H1 (cell line): ENCODE results near the gene SHISA6. TPM values are rescaled to one million over a fixed set of nuclear protein-coding genes. Genes with fewer than 3 reads are reported as not detected.

Experiments used
- ASH2L ChIP-seq: fragments of 200-600, 300-600 bp; sonication (generic); IDR thresholded peaks from one replicate; pipeline ENCODE4 v1.7.1; 2017; ENCODE audit warnings: low read length
- BACH1 ChIP-seq: IDR thresholded peaks from 2 replicates; pipeline ENCODE4 v1.6.1; 2012; ENCODE audit warnings: low read length, improper control_type of control experiment
- CHD1 ChIP-seq: IDR thresholded peaks from 2 replicates; pipeline ENCODE4 v1.6.1; 2012; ENCODE audit warnings: low read depth, low read length, improper control_type of control experiment
- CTBP2 ChIP-seq: IDR thresholded peaks from 2 replicates; pipeline ENCODE4 v1.7.0; 2011; ENCODE audit warnings: borderline replicate concordance, mild to moderate bottlenecking, moderate library complexity, mixed read lengths, low read length; ENCODE audit not compliant: insufficient read depth, insufficient read length
- FOSL1 ChIP-seq: IDR thresholded peaks from 2 replicates; pipeline ENCODE4 v1.6.1; 2011; ENCODE audit warnings: mild to moderate bottlenecking, low read depth, low read length, moderate library complexity; ENCODE audit not compliant: insufficient read depth
- GABPA ChIP-seq: IDR thresholded peaks from 2 replicates; pipeline ENCODE4 v1.6.1; 2011; ENCODE audit warnings: mild to moderate bottlenecking, low read length, moderate library complexity, borderline replicate concordance; ENCODE audit not compliant: insufficient read depth
- KDM5A ChIP-seq: fragments of 200-600 bp; IDR thresholded peaks from 2 replicates; pipeline ENCODE4 v1.7.1; 2012; ENCODE audit warnings: mild to moderate bottlenecking, low read length, inconsistent platforms, mixed read lengths
- NANOG ChIP-seq: IDR thresholded peaks from 2 replicates; pipeline ENCODE4 v1.6.1; 2011; ENCODE audit warnings: low read length, low read depth, mild to moderate bottlenecking, inconsistent platforms; ENCODE audit not compliant: insufficient read depth, poor library complexity, severe bottlenecking
- POLR2AphosphoS5 ChIP-seq: IDR thresholded peaks from 2 replicates; pipeline ENCODE4 v1.6.1; 2011; ENCODE audit warnings: low read depth, low read length
- RBBP5 ChIP-seq: IDR thresholded peaks from 2 replicates; pipeline ENCODE4 v1.7.1; 2012; ENCODE audit warnings: low read depth, mild to moderate bottlenecking, inconsistent platforms, low read length, moderate library complexity, borderline replicate concordance
- SIX5 ChIP-seq: IDR thresholded peaks from 2 replicates; pipeline ENCODE4 v1.6.1; 2011; ENCODE audit warnings: mild to moderate bottlenecking, low read depth, low read length
- SP2 ChIP-seq: IDR thresholded peaks from 2 replicates; pipeline ENCODE4 v1.6.1; 2012; ENCODE audit warnings: mild to moderate bottlenecking, low read length, inconsistent platforms
- TBP ChIP-seq: IDR thresholded peaks from 2 replicates; pipeline ENCODE4 v1.6.1; 2011; ENCODE audit warnings: low read depth, low read length, improper control_type of control experiment
- TCF12 ChIP-seq: IDR thresholded peaks from 2 replicates; pipeline ENCODE4 v1.6.1; 2011; ENCODE audit warnings: low read depth, mild to moderate bottlenecking, low read length
- polyA plus RNA-seq, 7 experiments: library from polyadenylated mRNA; depleted of rRNA in 3 of 7; stranded (reverse) in 5 of 7; unstranded in 2 of 7; fragments of >200 nt in 5 of 7; fragments of 200-250 nt in 2 of 7; gene quantifications; 1 replicate in 5 of 7; 2 replicates in 1 of 7; 4 replicates in 1 of 7; pipeline versions ENCODE4 v1.2.1 to v1.2.3, GENCODE V29; 2011 to 2013; ENCODE audit warnings: missing spikeins in 2 of 7, mixed read lengths in 2 of 7
- total RNA-seq: library from RNA; stranded (reverse); fragmentation: NEBNext Ultra II Directional; extraction: Animal tissue kit (Norgen Biotek cat#: 25700); gene quantifications from 2 replicates; pipeline ENCODE4 v1.2.1, GENCODE V29; 2021

SHISA6 gene
- total and polyA plus RNA-seq, 2 of the 8 experiments (the other 6 are each of a cell fraction or from before 2014, with no cell fraction given) = 2.9 to 4.8 TPM

GRCh38 chr17:11240041-11240840 is 772 bp upstream of the SHISA6 start (continued):
- TF ChIP-seq SP2 = no peak
- no peak for TF ChIP-seq BACH1
- no peak for TF ChIP-seq POLR2AphosphoS5
- TF ChIP-seq TCF12 = no peak
- no peak for TF ChIP-seq SIX5
- peak; percentile 38 for TF ChIP-seq ASH2L
- TF ChIP-seq GABPA = no peak
- peak; percentile 69; the same call in 1 of the 2 replicates for TF ChIP-seq TBP
- TF ChIP-seq CHD1 = no peak
- peak; percentile 86 for TF ChIP-seq RBBP5
- TF ChIP-seq KDM5A = no peak
- no peak for TF ChIP-seq NANOG
- TF ChIP-seq CTBP2 = no peak
- no peak for TF ChIP-seq FOSL1
